GM18861 (cell line): ENCODE data around the gene NTRK3.

Experiments
- ATAC-seq: cut with Tn5 transposase; IDR thresholded peaks from one replicate; pipeline ENCODE4 v1.9.1; 2021; ENCODE audit not compliant: unreplicated experiment

Gene NTRK3

DNA sequence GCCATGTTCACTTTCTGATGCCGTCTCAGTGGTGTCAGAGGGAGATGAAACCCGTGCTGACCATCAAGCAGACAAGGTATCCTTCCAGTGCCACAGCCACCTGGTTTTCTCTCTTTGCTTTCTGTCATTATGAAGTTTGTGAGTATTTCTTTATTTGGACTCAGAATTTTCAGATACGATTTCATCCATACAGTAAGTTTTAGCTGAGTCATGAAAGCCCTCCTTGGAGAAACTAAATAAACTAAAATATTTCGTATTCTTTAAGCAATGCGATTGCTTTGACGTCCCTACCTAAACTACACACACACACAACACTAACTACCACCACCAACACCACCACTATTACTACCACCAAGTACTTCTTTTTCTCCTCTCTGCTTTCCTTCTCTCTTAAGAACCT lies 350.1 kb downstream of the NTRK3 start:
- ATAC-seq = no peak

DNA sequence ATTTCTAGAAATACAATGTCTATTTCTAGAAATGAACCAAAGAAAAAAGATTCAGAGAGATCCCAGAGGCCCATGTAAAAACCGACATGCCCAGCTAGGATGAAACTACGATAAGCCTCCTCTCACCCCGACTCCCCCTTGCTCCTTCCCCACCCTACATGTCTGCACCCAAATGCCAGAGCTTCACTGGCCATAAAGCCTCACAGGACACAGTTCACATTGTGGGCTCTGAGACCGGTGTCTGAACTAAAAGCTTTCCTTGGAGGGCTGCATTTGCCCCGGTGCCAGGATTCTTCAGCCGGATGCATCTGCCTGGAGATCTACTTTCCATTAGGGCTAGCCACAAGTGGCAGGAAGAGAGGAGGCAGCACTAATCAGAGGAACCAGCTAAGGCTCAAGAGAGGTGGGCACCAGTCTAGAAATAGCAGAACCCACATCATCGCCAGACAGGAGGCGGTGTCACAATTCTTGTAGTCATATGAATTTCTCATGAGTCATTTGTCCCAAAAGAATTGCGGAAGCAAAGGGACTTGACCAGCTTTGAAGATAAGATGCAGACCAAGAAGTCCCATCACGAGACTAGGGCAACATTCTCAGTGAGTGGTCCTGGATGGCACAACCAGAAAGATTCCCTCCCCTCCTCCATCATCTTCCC lies 353.6 kb downstream of the NTRK3 start:
- ATAC-seq = no peak

DNA sequence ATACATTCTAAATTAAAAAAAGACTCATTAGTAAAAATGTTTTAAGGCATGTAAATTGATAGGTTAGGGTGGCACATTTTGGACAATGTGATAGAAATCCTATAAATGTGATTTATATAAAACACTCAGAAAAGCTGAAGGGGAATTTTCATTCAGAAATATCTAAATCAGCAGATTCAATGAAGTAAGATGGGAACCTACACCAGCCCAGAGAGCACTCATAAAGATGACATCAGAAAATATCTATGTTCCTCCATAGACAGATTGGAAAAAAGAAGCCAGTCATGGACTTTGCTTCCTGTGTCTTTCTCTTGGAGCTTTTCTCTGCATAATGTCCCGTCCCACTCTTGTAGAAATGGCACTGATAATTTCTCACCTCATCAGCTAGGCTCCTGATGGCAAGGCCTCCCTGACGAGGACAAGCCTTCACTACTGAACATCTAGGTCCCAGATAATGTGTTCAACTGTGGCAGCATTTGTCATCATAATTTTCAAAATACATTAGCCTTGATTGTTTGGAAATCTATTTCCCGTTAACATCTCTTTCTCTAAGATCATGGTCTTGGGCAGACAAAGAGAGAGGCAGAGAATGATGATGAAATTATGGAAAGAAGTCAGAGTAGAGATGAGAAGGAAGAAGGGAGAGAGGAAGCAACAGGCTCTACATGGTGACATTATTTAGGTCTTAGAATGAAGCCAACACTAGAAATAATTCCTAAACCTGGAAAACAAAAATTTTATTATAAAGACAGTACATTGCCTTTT lies 354.4 kb downstream of the NTRK3 start:
- ATAC-seq = no peak

DNA sequence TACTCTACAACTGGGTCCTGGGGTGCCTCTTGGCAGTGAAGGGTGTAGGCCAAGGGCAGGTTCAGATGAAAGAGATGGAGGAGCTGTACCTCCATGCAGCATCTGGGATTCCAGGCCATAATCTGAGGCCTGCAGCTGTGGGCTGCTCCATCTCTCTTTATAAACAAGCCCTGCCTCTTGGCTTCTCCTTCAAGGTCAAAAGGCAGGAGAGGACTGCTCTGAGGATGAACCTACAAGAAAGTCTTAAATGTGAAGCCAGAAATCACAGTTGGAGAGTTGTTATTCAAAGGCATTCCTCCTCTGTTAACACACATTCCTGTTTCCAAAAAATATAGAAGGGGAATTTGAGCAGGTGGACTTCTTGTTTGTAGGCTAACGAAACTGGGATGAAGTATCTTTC lies 355.5 kb downstream of the NTRK3 start:
- ATAC-seq = no peak

DNA sequence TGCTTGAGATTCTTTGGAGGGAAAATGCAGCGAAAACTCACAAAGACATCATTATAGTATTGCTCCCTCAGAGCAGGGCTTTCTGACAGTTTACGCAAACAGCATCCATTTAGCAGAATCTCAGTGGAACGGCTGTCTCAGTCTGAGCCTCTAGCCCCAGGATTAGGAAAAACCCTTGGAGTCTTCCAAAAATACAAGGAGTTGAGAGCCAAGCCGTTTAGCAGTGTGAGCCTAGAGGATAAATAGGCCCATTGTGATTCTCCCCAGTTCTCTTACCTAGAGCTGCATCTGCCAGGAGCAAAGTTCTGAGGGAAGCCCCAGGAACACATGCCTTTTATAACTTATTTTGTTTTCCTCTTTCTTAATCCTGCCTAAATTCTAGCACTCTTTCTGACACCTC lies 359.6 kb downstream of the NTRK3 start:
- no peak for ATAC-seq

DNA sequence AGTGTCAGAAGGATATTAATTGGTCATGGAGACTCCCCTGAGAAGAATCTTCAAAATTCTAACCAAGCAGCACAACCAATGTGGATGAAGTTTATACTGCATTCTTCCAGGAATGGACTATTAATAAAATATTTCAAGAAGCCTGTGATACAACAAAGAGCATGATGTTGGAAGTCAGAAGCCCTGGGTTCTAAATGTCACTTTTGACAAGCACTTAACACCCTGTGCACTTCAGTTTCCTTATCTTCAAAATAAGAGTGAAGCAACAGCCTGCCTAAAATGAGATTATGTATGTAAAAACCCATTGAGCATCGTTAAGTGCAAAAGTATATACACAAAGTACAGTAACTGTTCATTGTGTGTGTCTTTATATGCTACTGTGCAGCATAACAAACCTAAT lies 369.4 kb downstream of the NTRK3 start:
- no peak for ATAC-seq

DNA sequence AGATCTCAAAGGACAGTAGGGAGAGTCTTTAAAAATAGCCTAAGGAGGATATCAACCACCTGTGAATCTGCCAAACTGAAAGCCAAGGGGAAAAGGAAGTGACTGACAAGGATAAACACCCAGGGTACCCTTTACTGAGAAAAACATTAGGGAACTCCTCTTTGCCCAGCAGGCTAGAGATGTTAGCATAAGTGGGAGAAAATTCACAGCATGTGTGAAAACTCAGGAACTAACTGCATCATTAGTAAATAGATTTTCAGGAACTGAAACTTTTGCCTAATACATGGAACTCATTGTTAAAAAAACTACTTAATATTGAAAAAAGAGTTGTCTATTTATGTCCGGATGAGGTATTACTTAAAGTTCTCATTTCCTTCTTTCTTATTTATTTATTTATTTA lies 375.5 kb downstream of the NTRK3 start:
- no peak for ATAC-seq

DNA sequence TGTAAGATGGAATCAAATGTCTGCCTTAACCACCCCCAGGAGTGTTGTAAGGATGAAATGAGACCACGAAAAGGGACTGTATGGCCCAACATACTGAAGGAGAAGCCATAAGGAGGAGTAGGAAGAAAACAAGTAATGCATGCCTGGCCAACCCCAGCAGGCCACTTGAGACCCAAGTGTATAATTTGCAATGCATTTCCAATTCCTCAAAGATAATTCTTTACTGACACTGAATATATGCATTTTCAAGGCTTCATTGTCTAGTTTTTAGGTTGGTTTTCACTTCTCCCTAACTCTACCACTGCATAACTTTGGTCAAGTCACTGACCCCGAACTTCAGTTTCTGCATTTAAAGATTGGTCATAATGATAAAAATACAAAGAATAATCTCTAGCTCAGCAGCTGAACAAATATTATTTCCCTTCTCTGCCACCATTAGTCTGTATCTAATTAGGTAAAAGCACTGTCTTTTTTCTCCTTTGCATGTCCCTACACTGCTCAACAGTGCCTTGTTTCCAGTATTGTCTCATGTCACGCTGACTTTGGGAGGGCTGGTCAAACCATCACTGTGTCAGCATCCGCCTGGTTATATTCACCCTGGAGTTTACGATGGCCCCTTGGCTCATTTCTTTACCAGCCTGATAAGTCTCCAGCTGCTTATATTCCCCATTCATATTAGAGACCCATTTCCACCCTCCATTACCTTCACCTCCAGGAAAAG lies 378.6 kb downstream of the NTRK3 start:
- ATAC-seq = no peak

DNA sequence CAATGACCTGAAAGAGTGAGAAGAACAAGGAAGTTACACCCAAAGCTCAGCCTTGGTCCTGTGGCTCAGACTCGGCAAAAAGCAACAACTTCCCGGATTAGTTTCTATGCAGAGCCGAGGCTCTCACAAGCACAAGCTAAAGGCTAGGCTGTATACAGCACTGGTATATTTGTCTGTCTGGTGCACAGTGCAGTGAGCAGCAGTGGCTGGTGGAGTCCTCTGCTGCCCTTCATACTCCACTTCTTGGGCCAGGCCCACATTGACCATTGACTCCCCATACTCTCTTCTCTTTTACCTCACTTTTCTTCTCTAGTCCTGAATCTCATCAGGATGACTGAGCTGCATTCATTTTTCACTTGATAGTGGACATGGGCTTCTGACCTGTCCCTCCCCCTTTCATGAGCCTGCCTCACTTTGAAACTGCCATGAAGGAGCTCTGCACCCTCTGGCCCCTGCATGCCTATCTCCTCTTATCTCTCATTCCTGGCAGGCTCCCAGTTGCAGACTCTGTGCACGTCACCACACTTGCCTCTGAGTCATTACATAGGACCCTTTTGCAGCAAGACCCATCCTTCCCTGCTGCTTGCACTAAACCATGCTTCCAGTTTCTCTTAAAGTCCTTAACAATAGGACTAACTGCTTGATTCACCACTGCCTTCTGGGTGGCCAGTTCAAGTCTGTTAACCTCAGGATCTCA lies 379.3 kb downstream of the NTRK3 start:
- no peak for ATAC-seq

DNA sequence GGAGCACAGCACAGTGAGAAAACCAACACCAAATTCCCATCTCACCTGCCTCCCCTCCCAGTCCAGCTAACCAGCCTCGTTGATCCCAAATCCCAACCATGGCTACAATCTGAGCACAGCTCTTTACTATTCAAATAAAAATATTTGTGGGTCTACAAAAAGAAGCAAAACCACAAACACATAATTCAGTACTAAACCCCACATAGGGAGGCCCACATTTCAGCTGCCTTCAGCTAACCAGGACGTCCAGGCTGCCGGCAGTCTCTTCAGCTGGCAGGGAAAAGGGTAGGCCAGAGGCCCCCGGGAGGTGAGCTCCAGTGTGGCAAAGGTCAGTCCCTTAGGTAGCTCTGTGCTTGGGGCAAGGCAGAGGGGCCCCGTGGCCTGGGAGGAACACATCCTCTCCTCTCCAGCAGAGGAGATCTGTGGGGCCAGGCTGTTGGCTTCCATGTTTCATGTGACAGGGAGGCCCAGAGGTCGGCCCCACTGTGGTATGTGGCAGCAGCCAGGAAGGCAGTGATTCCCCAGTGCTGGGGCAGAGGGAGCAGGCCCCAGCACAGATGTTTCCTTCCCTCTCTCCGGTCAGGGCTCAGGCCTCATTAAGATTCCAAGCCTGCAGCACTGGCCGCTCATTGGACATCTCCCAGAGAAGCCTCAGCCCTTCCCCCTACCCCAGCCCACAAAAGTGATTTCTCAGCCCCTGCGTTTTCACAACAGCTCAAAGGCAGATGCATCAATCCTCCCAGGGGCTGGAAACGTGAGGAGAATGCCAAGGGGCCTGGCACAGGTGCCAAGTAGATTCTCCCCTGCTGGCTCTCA lies 381.4 kb downstream of the NTRK3 start:
- ATAC-seq = no peak

DNA sequence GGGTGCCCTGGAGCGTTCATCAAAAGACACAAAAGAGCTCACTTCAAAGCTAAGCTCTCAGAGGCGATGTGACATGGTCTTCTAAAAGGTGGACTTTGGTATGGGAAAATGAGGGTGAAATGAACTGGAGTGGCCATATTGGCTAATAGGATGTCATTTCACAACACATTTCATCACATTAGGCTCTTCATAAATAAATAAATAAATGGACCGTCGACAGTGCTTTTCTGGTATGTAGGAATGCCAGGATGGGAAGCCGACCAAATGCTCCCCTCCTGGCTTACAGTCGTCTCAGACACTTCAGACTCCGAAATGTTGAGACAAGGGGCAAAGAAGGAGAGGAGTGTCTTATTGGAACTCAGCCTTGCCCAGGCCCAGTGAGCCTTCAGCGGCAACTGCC lies 383.0 kb downstream of the NTRK3 start:
- ATAC-seq = no peak

DNA sequence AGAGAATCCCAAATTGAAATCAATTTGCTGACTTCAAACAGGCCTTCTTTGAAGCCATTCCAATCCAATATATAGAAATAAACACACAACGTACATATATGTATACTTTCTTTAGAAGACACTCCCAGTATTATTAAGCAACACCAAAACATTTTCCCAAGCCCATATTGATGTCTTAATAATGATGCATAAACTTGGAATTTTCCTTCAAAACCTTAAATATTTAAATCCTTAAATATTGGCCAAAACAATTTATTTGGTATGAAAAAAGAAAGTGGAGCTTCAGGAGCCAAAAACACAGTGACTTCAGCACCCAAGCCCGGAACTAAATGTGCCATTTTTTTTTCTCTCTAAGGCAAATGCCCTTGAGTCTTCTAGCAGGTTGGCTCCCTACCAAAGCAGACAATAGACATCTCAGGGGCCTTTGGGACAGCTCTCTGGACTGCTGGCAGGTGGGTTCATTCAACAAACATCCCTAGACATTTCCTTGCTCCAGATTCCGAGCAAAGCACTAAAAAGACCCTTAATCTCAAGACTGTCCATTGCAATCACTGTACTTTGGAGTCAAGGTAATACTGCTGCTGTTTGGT lies 384.7 kb downstream of the NTRK3 start:
- ATAC-seq = no peak

DNA sequence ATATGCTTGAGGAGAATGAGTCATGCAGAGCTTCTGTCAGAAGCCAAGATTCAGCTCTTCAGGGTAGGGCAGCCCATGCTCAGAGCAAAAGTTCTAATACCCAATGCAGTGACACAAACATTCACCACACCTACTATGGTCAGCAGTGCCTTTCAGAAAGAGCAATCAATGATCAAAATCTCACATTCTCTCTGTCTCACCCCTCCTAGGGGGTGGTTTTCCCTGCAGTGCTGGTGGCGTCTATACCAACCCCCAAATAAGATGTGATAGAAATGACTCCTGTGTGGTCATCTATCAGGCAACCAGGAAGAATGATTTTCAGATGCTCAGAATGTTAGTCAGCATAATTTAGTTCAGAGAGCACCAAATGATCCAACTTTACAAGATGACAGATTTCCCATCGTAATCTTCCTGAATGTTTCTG lies 385.3 kb downstream of the NTRK3 start:
- ATAC-seq = no peak

DNA sequence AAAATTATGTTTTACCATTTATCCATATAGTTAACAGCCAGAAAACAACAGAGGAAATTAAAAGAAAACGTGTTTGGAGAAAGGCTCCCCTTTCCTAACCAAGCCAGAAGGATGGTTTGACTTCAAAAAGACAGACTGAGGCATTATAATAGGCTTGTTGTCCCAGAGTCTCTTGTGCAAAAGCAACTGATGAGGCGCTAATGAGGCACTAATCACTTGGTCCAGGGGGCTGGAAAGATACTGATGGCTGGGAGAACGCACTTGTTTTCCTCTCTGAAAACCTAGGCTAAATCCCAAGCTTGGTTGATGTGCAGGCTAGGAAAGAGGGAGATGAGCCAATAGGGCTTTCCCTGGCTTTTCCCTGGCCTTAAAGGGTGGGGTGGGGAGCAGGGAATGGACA lies 389.6 kb downstream of the NTRK3 start:
- no peak for ATAC-seq

DNA sequence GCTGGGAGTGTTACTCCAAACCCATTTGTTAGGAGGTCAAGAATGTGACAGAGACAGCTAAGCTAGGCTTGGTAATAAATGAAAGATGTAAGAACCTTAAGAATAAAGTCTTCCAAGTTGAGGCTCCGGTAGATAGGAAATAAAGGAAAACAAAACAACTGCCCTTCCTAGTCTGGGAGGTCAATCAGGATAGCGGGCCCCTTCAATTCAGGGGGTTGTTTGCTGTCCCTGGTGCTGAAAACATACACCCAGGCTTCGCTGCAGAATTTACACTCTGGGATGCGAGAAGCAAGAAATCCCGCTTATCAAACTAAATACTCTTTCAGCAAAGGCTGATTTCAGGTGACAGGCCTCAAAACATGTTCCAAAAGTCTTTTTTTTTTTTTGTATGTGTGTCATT lies 393.4 kb downstream of the NTRK3 start:
- no peak for ATAC-seq

DNA sequence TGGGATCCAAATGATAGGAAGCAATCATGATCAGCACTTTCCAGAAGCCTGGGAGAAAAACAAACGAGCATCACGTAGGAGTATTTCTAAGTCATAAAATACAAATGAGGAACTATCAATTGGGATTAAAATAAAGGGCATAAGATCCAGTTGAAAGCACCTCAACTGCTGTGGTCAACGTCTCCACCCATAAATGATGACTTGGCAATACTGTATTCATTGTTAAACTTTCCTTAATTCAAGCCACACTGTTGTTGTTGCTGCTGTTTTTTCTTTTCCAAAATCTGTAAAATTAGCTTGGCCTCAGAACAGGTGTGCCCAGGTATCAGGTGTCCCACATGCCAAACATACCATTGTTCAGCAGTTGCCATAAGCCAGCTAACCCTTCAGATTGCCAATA lies 395.8 kb downstream of the NTRK3 start:
- ATAC-seq = no peak

DNA sequence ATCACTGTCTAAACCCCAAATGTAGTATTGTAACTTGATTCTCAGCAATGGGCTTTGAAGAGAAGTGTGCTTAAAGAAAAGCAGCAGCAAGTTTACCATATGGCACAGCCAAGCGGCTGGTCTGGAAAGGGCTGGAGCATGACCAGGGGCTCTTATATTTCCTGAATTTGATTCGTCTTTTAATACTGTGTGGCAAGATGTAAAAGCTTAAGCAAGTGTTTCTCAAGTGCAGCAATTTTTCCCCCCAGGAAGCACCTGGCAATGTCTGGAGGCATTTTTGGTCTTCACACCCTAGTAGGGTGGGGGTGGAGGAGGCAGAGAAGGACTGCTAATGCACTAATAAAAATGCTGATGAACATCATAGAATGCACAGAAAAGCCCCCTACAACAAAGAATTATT lies 397.9 kb downstream of the NTRK3 start:
- ATAC-seq = no peak

DNA sequence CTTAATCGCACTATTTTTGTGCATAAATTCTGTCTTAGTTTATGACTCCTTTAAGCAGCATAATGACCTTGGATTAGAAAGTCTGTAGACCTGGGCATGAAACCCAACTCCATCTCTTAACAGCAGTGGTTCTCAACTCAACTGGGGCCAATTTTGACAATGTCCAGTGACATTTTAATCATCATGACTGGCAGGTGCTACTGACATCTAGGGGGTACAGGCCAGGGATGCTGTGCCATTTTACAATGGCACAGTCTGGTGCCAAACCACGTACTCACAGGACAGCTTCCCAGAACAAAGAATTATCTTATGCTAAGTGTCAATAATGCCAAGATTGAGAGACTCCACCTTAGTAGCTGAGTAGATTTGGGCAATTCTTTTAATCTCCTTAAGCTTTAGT lies 405.0 kb downstream of the NTRK3 start:
- no peak for ATAC-seq

DNA sequence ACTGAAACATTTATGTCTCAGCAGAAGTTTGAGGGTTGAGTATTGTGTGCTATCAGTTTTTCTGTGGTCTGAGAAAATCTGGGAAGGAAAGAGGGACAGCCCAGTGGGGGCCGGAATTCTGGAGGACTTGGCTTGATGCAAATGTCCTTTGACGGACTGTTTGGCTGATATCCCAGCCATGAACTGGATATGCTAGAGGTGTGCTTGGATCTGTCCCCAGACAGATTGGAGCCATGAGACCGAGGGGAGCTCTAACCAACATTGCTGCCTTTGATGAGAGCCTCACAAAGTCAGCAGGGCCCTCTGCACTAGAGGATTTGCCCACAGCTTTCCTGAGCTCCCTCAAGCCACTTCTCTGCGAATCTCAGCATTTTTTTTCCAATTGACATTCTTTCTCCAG lies 405.6 kb downstream of the NTRK3 start:
- no peak for ATAC-seq

DNA sequence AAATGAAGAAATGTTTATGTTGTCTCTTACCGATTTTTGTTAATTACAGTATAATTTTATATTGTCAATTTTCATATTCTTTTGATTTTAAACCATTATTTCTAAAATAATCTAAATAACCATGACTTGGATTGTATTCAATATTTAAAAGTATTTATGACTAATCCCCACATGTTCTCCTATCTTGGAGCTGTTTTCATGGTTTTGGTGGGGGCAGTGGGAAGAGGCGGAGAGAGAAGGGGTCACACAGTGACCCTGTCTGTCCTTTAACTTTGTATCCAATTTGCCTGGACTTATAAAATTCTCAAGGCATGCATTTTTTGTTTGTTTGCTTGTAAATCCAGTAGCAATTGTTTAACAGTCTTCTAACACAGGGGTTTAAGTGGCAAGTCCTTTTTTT lies 407.4 kb downstream of the NTRK3 start:
- ATAC-seq = no peak
